PC-9 (cell line): Measurements from ENCODE around the gene SPINT3. TPM values are rescaled to one million over a fixed set of nuclear protein-coding genes. Genes with fewer than 3 reads are reported as not detected.

Experiments
- BruUV-seq: library from RNA; stranded (reverse); fragments of 400-500 nt; replicated peaks from 2 replicates; lab custom pipeline; 2021; lab: Mats Ljungman, UMichigan
- CTCF ChIA-PET: fragments of 300-600 bp; sonication (Branson Sonifier 250); formaldehyde crosslinking; loops from one replicate; lab custom pipeline; 2022; ENCODE audit warnings: antibody characterized with exemption; lab: Charles Lee
- POLR2A ChIA-PET: fragments of 300-600 bp; sonication (Branson Sonifier 250); formaldehyde crosslinking; loops from one replicate; lab custom pipeline; 2022; ENCODE audit warnings: antibody characterized with exemption; ENCODE audit not compliant: unreplicated experiment; lab: Charles Lee
- DNase-seq, 2 experiments: peaks; one replicate each; pipeline versions ENCODE4 v3.0.0 to v3.0.0-alpha.2; 2015 to 2022; ENCODE audit warnings: mixed read lengths in 1 of 2
- H2AFZ ChIP-seq: fragments of 200-600 bp; sonication (generic); 2 replicates; pipeline ENCODE4 v1.8.1; 2017; ENCODE audit warnings: antibody characterized with exemption
- H3F3A ChIP-seq: fragments of 200-600 bp; sonication (generic); 2 replicates; pipeline ENCODE4 v1.8.1; 2017; ENCODE audit warnings: antibody characterized with exemption, mild to moderate bottlenecking, low read depth; ENCODE audit not compliant: insufficient read depth
- H3K27ac ChIP-seq: fragments of 200-600 bp; sonication (generic); 2 replicates; pipeline ENCODE4 v1.6.1; 2016; ENCODE audit warnings: mixed run types
- H3K27me3 ChIP-seq: fragments of 200-600 bp; sonication (generic); 2 replicates; pipeline ENCODE4 v1.6.1; 2016; ENCODE audit warnings: low read depth, mixed run types; ENCODE audit not compliant: insufficient read depth
- H3K36me3 ChIP-seq: fragments of 200-600 bp; sonication (generic); 2 replicates; pipeline ENCODE4 v1.6.1; 2016; ENCODE audit warnings: low read depth, mixed run types
- H3K4me1 ChIP-seq: fragments of 200-600 bp; sonication (generic); replicated peaks from 2 replicates; pipeline ENCODE4 v1.6.1; 2016; ENCODE audit warnings: mixed run types; ENCODE audit not compliant: insufficient read depth
- H3K4me2 ChIP-seq: fragments of 200-600 bp; sonication (generic); 2 replicates; pipeline ENCODE4 v1.6.1; 2017; ENCODE audit warnings: mixed run types
- H3K4me3 ChIP-seq: fragments of 200-600 bp; sonication (generic); 2 replicates; pipeline ENCODE4 v1.6.1; 2016; ENCODE audit warnings: mixed run types
- H3K79me2 ChIP-seq: fragments of 200-600 bp; sonication (generic); 2 replicates; pipeline ENCODE4 v1.6.1; 2017; ENCODE audit warnings: low read depth, mixed run types
- H3K9me2 ChIP-seq: fragments of 200-600 bp; sonication (generic); 2 replicates; pipeline ENCODE4 v1.8.1; 2017; ENCODE audit warnings: mild to moderate bottlenecking; ENCODE audit not compliant: insufficient read depth
- H3K9me3 ChIP-seq: fragments of 200-600 bp; sonication (generic); 2 replicates; pipeline ENCODE4 v1.8.1; 2016; ENCODE audit warnings: low read depth; ENCODE audit not compliant: insufficient read depth
- H4K20me1 ChIP-seq: fragments of 200-600 bp; sonication (generic); 2 replicates; pipeline ENCODE4 v1.8.1; 2017; ENCODE audit not compliant: insufficient read depth
- CTCF ChIP-seq: fragments of 200-600 bp; sonication (generic); conservative IDR thresholded peaks from 2 replicates; pipeline ENCODE4 v1.6.1; 2017; ENCODE audit warnings: mixed run types, antibody characterized with exemption, mild to moderate bottlenecking, moderate library complexity
- EZH2 ChIP-seq: fragments of 200-600 bp; sonication (generic); IDR thresholded peaks from 2 replicates; pipeline ENCODE4 v1.8.0; 2017; ENCODE audit warnings: antibody characterized with exemption, low read depth
- intact Hi-C: fragments of 100-400 bp; cut with micrococcal nuclease; formaldehyde crosslinking; loops from one replicate; pipeline ENCODE4 v1.10.0; 2022; ENCODE audit not compliant: unreplicated experiment
- total RNA-seq: library from RNA; stranded (reverse); gene quantifications from 2 replicates; pipeline ENCODE4 v1.2.3, GENCODE V29; 2021

Gene SPINT3
- total RNA-seq, 1 experiment from 2014 or later, result not detected

GRCh38 chr20:45467172-45467571, 48.2 kb downstream of the SPINT3 start:
- Histone ChIP-seq H4K20me1 (no peaks in the 10 kb centered on the region), H3F3A (0 out of 2 replicates have a peak, but pooled peaks cover 10% of the 10 kb centered on the region), H3K9me3 (no peaks in the 10 kb centered on the region), H3K79me2 (peaks cover 10% of the 10 kb centered on the region), H3K4me1 (peaks cover 31% of the 10 kb centered on the region), H2AFZ (no peak overlapping the region), H3K27ac (no peak overlapping the region), H3K4me2 (no peak overlapping the region), H3K4me3 (no peak overlapping the region), H3K9me2 (no peaks in the 10 kb centered on the region), H3K27me3 (no peaks in the 10 kb centered on the region), H3K36me3 (peaks cover 11% of the 10 kb centered on the region; the same call in 1 of the 2 replicates)
- CTCF ChIA-PET, result interaction anchor here (0.6 kb wide), 1 partner anchor 454 kb away, joined by 10 read pairs; no protein-coding TSS in a partner anchor
- no peak for DNase-seq
- no peak for TF ChIP-seq CTCF
- no peak for TF ChIP-seq EZH2
- BruUV-seq, result no TSS peak
- intact Hi-C loops, result loop anchor here (10.0 kb wide), 2 partner anchors 158 to 308 kb away; partner anchors contain the start of gene WFDC10A
- POLR2A ChIA-PET, result interaction anchor here (0.5 kb wide), 1 partner anchor 463 kb away, joined by 12 read pairs; no protein-coding TSS in a partner anchor

GRCh38 chr20:45465491-45466266, 49.7 kb downstream of the SPINT3 start:
- Histone ChIP-seq H3K27ac (no peak overlapping the region), H3F3A (0 out of 2 replicates have a peak, but pooled peaks cover 6% of the 10 kb centered on the region), H3K36me3 (no peaks in the 10 kb centered on the region), H2AFZ (no peak overlapping the region), H3K4me1 (peaks cover 24% of the 10 kb centered on the region), H3K27me3 (no peaks in the 10 kb centered on the region), H3K4me3 (no peak overlapping the region), H3K9me2 (no peaks in the 10 kb centered on the region), H3K79me2 (no peaks in the 10 kb centered on the region), H4K20me1 (no peaks in the 10 kb centered on the region), H3K9me3 (no peaks in the 10 kb centered on the region), H3K4me2 (no peak overlapping the region)
- no peak for DNase-seq
- intact Hi-C loops, result loop anchor here (10.0 kb wide), 2 partner anchors 159 to 309 kb away; partner anchors contain the start of gene WFDC10A
- CTCF ChIA-PET, result interaction anchor here (0.8 kb wide), 1 partner anchor 142 kb away, joined by 3 read pairs; no protein-coding TSS in a partner anchor
- POLR2A ChIA-PET, result interaction anchor here (0.6 to 0.8 kb wide), 3 partner anchors 16 to 142 kb away, joined by 3 to 4 read pairs (median 3); no protein-coding TSS in a partner anchor
- TF ChIP-seq CTCF (no peak), EZH2 (no peak)
- BruUV-seq, result no TSS peak

GRCh38 chr20:45463709-45464108, 51.7 kb downstream of the SPINT3 start:
- Histone ChIP-seq H3K9me2 (no peaks in the 10 kb centered on the region), H3K4me1 (peaks cover 32% of the 10 kb centered on the region), H3K27ac (no peak overlapping the region), H4K20me1 (no peaks in the 10 kb centered on the region), H3K79me2 (no peaks in the 10 kb centered on the region), H3K9me3 (no peaks in the 10 kb centered on the region), H3K4me3 (no peak overlapping the region), H3K27me3 (no peaks in the 10 kb centered on the region), H3F3A (peaks cover 15% of the 10 kb centered on the region), H3K36me3 (no peaks in the 10 kb centered on the region), H3K4me2 (no peak overlapping the region), H2AFZ (no peak overlapping the region)
- CTCF ChIA-PET, result no interaction called here
- POLR2A ChIA-PET, result no interaction called here
- TF ChIP-seq CTCF, result no peak
- no peak for TF ChIP-seq EZH2
- BruUV-seq, result no TSS peak
- intact Hi-C loops, result loop anchor here (10.0 kb wide), 2 partner anchors 161 to 311 kb away; partner anchors contain the start of gene WFDC10A
- no peak for DNase-seq
